ENCODE data around the gene SYNM. TPM values are rescaled to one million over a fixed set of nuclear protein-coding genes. Genes with fewer than 3 reads are reported as not detected.

SYNM gene
- total RNA-seq, 1 donor from 2014 or later, result 1.7 TPM

DNA sequence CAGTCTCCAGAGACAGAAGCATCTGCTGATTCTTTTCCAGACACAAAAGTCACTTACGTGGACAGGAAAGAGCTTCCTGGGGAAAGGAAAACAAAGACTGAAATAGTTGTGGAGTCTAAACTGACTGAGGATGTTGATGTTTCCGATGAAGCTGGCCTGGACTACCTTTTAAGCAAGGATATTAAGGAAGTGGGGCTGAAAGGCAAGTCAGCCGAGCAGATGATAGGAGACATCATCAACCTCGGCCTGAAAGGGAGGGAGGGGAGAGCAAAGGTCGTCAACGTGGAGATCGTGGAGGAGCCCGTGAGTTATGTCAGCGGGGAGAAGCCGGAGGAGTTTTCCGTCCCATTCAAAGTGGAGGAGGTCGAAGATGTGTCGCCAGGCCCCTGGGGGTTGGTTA, 25.4 kb downstream of the SYNM start:
- no peak for DNase-seq (ENCODE audit: low spot score)
- peak overlapping the region; percentile 65 for H3K27ac Mint-ChIP-seq (ENCODE audit: unreplicated experiment)
- H3K4me1 Mint-ChIP-seq (ENCODE audit: unreplicated experiment), result peaks cover 16% of the 10 kb centered on the region
- H3K36me3 Mint-ChIP-seq (ENCODE audit: low read depth, unreplicated experiment), result peaks cover 9% of the 10 kb centered on the region
- H3K27me3 Mint-ChIP-seq (ENCODE audit: unreplicated experiment), result peaks cover 2% of the 10 kb centered on the region
- TF ChIP-seq, protein P1, sequence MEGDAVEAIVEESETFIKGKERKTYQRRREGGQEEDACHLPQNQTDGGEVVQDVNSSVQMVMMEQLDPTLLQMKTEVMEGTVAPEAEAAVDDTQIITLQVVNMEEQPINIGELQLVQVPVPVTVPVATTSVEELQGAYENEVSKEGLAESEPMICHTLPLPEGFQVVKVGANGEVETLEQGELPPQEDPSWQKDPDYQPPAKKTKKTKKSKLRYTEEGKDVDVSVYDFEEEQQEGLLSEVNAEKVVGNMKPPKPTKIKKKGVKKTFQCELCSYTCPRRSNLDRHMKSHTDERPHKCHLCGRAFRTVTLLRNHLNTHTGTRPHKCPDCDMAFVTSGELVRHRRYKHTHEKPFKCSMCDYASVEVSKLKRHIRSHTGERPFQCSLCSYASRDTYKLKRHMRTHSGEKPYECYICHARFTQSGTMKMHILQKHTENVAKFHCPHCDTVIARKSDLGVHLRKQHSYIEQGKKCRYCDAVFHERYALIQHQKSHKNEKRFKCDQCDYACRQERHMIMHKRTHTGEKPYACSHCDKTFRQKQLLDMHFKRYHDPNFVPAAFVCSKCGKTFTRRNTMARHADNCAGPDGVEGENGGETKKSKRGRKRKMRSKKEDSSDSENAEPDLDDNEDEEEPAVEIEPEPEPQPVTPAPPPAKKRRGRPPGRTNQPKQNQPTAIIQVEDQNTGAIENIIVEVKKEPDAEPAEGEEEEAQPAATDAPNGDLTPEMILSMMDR (IDR thresholded peaks at IDR 0.05; ENCODE audit: unreplicated experiment), result no peak
- H3K9me3 Mint-ChIP-seq (ENCODE audit: unreplicated experiment), result no peaks in the 10 kb centered on the region
- H3K4me3 Mint-ChIP-seq (ENCODE audit: unreplicated experiment), result peak overlapping the region; percentile 26

DNA sequence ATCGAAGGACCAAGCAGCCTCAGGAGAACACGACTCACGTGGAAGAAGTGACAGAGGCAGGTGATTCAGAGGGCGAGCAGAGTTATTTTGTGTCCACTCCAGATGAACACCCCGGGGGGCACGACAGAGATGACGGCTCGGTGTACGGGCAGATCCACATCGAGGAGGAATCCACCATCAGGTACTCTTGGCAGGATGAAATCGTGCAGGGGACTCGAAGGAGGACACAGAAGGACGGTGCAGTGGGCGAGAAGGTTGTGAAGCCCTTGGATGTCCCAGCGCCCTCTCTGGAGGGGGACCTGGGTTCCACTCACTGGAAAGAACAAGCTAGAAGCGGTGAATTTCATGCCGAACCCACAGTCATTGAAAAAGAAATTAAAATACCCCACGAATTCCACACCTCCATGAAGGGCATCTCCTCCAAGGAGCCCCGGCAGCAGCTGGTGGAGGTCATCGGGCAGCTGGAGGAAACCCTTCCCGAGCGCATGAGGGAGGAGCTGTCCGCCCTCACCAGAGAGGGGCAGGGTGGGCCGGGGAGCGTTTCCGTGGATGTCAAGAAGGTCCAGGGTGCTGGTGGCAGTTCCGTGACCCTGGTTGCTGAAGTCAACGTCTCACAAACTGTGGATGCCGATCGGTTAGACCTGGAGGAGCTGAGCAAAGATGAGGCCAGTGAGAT, 26.0 kb downstream of the SYNM start:
- Mint-ChIP-seq H3K27ac (ENCODE audit: unreplicated experiment) (peak overlapping the region; percentile 65), H3K4me1 (ENCODE audit: unreplicated experiment) (peaks cover 16% of the 10 kb centered on the region), H3K4me3 (ENCODE audit: unreplicated experiment) (peak overlapping the region; percentile 26), H3K27me3 (ENCODE audit: unreplicated experiment) (peaks cover 2% of the 10 kb centered on the region), H3K9me3 (ENCODE audit: unreplicated experiment) (no peaks in the 10 kb centered on the region), H3K36me3 (ENCODE audit: low read depth, unreplicated experiment) (peaks cover 9% of the 10 kb centered on the region)
- no peak for DNase-seq (ENCODE audit: low spot score)
- TF ChIP-seq, protein P1 (IDR thresholded peaks at IDR 0.05; ENCODE audit: unreplicated experiment), result no peak

DNA sequence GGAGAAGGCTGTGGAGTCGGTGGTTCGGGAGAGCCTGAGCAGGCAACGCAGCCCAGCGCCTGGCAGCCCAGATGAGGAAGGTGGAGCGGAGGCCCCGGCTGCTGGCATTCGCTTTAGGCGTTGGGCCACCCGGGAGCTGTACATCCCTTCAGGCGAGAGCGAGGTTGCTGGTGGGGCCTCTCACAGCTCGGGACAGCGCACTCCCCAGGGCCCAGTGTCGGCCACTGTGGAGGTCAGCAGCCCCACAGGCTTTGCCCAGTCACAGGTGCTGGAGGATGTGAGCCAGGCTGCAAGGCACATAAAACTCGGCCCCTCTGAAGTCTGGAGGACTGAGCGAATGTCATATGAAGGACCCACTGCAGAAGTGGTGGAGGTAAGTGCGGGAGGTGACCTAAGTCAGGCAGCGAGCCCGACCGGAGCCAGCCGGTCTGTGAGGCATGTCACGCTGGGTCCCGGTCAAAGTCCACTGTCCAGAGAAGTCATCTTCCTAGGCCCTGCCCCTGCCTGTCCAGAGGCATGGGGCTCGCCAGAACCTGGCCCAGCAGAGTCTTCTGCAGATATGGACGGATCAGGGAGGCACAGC, 26.7 kb downstream of the SYNM start:
- H3K9me3 Mint-ChIP-seq (ENCODE audit: unreplicated experiment), result no peaks in the 10 kb centered on the region
- no peak overlapping the region for H3K27ac Mint-ChIP-seq (ENCODE audit: unreplicated experiment)
- no peak overlapping the region for H3K4me3 Mint-ChIP-seq (ENCODE audit: unreplicated experiment)
- peaks cover 2% of the 10 kb centered on the region for H3K27me3 Mint-ChIP-seq (ENCODE audit: unreplicated experiment)
- TF ChIP-seq, protein P1 (IDR thresholded peaks at IDR 0.05; ENCODE audit: unreplicated experiment), result no peak
- peaks cover 13% of the 10 kb centered on the region for H3K36me3 Mint-ChIP-seq (ENCODE audit: low read depth, unreplicated experiment)
- no peak for DNase-seq (ENCODE audit: low spot score)
- peaks cover 16% of the 10 kb centered on the region for H3K4me1 Mint-ChIP-seq (ENCODE audit: unreplicated experiment)

DNA sequence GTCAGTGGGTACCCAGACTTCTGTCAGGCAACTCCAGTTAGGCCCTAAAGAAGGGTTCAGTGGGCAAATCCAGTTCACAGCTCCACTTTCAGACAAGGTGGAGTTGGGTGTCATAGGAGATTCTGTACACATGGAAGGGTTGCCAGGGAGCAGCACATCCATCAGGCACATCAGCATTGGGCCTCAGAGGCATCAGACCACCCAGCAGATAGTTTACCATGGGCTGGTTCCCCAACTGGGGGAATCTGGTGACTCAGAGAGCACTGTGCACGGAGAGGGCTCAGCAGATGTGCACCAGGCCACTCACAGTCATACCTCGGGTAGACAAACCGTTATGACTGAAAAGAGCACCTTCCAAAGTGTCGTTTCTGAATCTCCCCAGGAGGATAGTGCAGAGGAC, 27.2 kb downstream of the SYNM start:
- Mint-ChIP-seq H3K9me3 (ENCODE audit: unreplicated experiment) (no peaks in the 10 kb centered on the region), H3K27ac (ENCODE audit: unreplicated experiment) (no peak overlapping the region), H3K27me3 (ENCODE audit: unreplicated experiment) (peaks cover 2% of the 10 kb centered on the region), H3K4me1 (ENCODE audit: unreplicated experiment) (peaks cover 16% of the 10 kb centered on the region), H3K36me3 (ENCODE audit: low read depth, unreplicated experiment) (peaks cover 14% of the 10 kb centered on the region), H3K4me3 (ENCODE audit: unreplicated experiment) (no peak overlapping the region)
- DNase-seq (ENCODE audit: low spot score), result no peak
- TF ChIP-seq, protein P1 (IDR thresholded peaks at IDR 0.05; ENCODE audit: unreplicated experiment), result no peak

DNA sequence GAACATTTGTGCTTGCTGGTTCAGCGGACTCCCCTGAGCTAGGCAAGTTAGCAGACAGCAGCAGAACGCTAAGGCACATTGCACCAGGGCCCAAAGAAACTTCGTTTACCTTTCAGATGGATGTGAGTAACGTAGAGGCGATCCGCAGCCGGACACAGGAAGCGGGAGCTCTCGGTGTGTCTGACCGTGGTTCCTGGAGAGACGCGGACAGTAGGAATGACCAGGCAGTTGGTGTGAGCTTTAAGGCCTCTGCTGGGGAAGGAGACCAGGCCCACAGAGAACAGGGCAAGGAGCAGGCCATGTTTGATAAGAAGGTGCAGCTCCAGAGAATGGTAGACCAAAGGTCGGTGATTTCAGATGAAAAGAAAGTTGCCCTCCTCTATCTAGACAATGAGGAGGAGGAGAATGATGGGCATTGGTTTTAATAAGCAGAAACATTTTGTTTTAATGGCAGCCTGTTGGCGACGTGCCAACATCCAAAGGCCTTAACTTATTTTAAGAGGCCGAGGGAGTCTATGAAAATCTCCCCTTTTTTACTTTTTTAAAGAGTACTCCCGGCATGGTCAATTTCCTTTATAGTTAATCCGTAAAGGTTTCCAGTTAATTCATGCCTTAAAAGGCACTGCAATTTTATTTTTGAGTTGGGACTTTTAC, 27.9 kb downstream of the SYNM start:
- no peak overlapping the region for H3K27ac Mint-ChIP-seq (ENCODE audit: unreplicated experiment)

More for the DNA sequence above, 27.9 kb downstream of the SYNM start:
- H3K36me3 Mint-ChIP-seq (ENCODE audit: low read depth, unreplicated experiment), result peaks cover 18% of the 10 kb centered on the region
- H3K4me1 Mint-ChIP-seq (ENCODE audit: unreplicated experiment), result peaks cover 16% of the 10 kb centered on the region
- no peak overlapping the region for H3K4me3 Mint-ChIP-seq (ENCODE audit: unreplicated experiment)
- TF ChIP-seq, protein P1 (IDR thresholded peaks at IDR 0.05; ENCODE audit: unreplicated experiment), result no peak
- peaks cover 2% of the 10 kb centered on the region for H3K27me3 Mint-ChIP-seq (ENCODE audit: unreplicated experiment)
- DNase-seq (ENCODE audit: low spot score), result no peak
- no peaks in the 10 kb centered on the region for H3K9me3 Mint-ChIP-seq (ENCODE audit: unreplicated experiment)
